Measurements from ENCODE around the gene POR. TPM values are rescaled to one million over a fixed set of nuclear protein-coding genes. Genes with fewer than 3 reads are reported as not detected.

The POR gene
- total and polyA plus RNA-seq, 2 of the 13 experiments (the other 11 are each of a cell fraction or from before 2014, with no cell fraction given): 145 to 266 TPM

GRCh38 chr7:76020031-76020714 lies 105.2 kb downstream of the POR start (continued):
- TF ChIP-seq, protein P1, sequence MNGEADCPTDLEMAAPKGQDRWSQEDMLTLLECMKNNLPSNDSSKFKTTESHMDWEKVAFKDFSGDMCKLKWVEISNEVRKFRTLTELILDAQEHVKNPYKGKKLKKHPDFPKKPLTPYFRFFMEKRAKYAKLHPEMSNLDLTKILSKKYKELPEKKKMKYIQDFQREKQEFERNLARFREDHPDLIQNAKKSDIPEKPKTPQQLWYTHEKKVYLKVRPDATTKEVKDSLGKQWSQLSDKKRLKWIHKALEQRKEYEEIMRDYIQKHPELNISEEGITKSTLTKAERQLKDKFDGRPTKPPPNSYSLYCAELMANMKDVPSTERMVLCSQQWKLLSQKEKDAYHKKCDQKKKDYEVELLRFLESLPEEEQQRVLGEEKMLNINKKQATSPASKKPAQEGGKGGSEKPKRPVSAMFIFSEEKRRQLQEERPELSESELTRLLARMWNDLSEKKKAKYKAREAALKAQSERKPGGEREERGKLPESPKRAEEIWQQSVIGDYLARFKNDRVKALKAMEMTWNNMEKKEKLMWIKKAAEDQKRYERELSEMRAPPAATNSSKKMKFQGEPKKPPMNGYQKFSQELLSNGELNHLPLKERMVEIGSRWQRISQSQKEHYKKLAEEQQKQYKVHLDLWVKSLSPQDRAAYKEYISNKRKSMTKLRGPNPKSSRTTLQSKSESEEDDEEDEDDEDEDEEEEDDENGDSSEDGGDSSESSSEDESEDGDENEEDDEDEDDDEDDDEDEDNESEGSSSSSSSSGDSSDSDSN (CRISPR knock-in tag; IDR thresholded peaks at IDR 0.05): no peak
- TF ChIP-seq GLI4 (CRISPR knock-in tag; IDR thresholded peaks at IDR 0.05; ENCODE audit: borderline replicate concordance) (no peak), ZIK1 (CRISPR knock-in tag; IDR thresholded peaks at IDR 0.05; ENCODE audit: borderline replicate concordance, low read depth) (no peak), CSRNP2 (CRISPR knock-in tag; conservative IDR thresholded peaks at IDR 0.05; ENCODE audit: low read depth) (no peak), HMGA1 (CRISPR knock-in tag; conservative IDR thresholded peaks at IDR 0.05) (no peak), RFXANK (CRISPR knock-in tag; IDR thresholded peaks at IDR 0.05) (no peak), ZC3H4 (CRISPR knock-in tag; IDR thresholded peaks at IDR 0.05; ENCODE audit: borderline replicate concordance) (no peak), ZNF430 (CRISPR knock-in tag; IDR thresholded peaks at IDR 0.05) (no peak), ZMAT5 (CRISPR knock-in tag; IDR thresholded peaks at IDR 0.05; ENCODE audit: borderline replicate concordance, low read depth) (no peak), SETDB1 (CRISPR knock-in tag; IDR thresholded peaks at IDR 0.05; ENCODE audit: borderline replicate concordance) (no peak), EED (CRISPR knock-in tag; IDR thresholded peaks at IDR 0.05) (no peak), ZNF263 (CRISPR knock-in tag; IDR thresholded peaks at IDR 0.05) (no peak), ARNTL (CRISPR knock-in tag; IDR thresholded peaks at IDR 0.05) (no peak), ZNF329 (CRISPR knock-in tag; IDR thresholded peaks at IDR 0.05; ENCODE audit: low read depth) (no peak), ZNF501 (CRISPR knock-in tag; IDR thresholded peaks at IDR 0.05) (peak; percentile 82), NFE2L1 (CRISPR knock-in tag; IDR thresholded peaks at IDR 0.05; ENCODE audit: borderline replicate concordance) (no peak), ZNF484 (CRISPR knock-in tag; IDR thresholded peaks at IDR 0.05; ENCODE audit: borderline replicate concordance, low read depth) (no peak), ZNF3 (CRISPR knock-in tag; IDR thresholded peaks at IDR 0.05) (no peak), ZNF235 (CRISPR knock-in tag; IDR thresholded peaks at IDR 0.05; ENCODE audit: borderline replicate concordance) (no peak), JUND (CRISPR knock-in tag; IDR thresholded peaks at IDR 0.05) (no peak)
- TF ChIP-seq, protein P2, sequence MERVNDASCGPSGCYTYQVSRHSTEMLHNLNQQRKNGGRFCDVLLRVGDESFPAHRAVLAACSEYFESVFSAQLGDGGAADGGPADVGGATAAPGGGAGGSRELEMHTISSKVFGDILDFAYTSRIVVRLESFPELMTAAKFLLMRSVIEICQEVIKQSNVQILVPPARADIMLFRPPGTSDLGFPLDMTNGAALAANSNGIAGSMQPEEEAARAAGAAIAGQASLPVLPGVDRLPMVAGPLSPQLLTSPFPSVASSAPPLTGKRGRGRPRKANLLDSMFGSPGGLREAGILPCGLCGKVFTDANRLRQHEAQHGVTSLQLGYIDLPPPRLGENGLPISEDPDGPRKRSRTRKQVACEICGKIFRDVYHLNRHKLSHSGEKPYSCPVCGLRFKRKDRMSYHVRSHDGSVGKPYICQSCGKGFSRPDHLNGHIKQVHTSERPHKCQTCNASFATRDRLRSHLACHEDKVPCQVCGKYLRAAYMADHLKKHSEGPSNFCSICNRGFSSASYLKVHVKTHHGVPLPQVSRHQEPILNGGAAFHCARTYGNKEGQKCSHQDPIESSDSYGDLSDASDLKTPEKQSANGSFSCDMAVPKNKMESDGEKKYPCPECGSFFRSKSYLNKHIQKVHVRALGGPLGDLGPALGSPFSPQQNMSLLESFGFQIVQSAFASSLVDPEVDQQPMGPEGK (CRISPR knock-in tag; IDR thresholded peaks at IDR 0.05): 0 out of 2 replicates have a peak, but pooled peaks have one; percentile 19
- TF ChIP-seq, protein P3, sequence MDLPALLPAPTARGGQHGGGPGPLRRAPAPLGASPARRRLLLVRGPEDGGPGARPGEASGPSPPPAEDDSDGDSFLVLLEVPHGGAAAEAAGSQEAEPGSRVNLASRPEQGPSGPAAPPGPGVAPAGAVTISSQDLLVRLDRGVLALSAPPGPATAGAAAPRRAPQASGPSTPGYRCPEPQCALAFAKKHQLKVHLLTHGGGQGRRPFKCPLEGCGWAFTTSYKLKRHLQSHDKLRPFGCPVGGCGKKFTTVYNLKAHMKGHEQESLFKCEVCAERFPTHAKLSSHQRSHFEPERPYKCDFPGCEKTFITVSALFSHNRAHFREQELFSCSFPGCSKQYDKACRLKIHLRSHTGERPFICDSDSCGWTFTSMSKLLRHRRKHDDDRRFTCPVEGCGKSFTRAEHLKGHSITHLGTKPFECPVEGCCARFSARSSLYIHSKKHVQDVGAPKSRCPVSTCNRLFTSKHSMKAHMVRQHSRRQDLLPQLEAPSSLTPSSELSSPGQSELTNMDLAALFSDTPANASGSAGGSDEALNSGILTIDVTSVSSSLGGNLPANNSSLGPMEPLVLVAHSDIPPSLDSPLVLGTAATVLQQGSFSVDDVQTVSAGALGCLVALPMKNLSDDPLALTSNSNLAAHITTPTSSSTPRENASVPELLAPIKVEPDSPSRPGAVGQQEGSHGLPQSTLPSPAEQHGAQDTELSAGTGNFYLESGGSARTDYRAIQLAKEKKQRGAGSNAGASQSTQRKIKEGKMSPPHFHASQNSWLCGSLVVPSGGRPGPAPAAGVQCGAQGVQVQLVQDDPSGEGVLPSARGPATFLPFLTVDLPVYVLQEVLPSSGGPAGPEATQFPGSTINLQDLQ (CRISPR knock-in tag; IDR thresholded peaks at IDR 0.05): no peak
